Fibroblast of lung (primary cell): ENCODE measurements around the gene INSR. TPM values are rescaled to one million over a fixed set of nuclear protein-coding genes. Genes with fewer than 3 reads are reported as not detected.

ENCODE experiments used
- DNase-seq, 2 donors: peaks; one replicate each; pipeline versions ENCODE4 v3.0.0 to v3.0.0-alpha.2; 2010; ENCODE audit warnings: low read depth in 2 of 2
- H2AFZ ChIP-seq: 2 replicates; pipeline ENCODE4 v1.5.1; 2012; ENCODE audit warnings: low read length, control low read depth, inconsistent platforms
- H3K27ac ChIP-seq: 2 replicates; pipeline ENCODE4 v1.5.1; 2011; ENCODE audit warnings: low read length, control low read depth; ENCODE audit not compliant: insufficient read depth
- H3K27me3 ChIP-seq: 2 replicates; pipeline ENCODE4 v1.5.1; 2011; ENCODE audit warnings: mild to moderate bottlenecking, low read length; ENCODE audit not compliant: control insufficient read depth, insufficient read depth
- H3K36me3 ChIP-seq: 2 replicates; pipeline ENCODE4 v1.5.1; 2011; ENCODE audit warnings: low read length; ENCODE audit not compliant: control insufficient read depth, insufficient read depth
- H3K4me1 ChIP-seq: 2 replicates; pipeline ENCODE4 v1.5.1; 2011; ENCODE audit warnings: low read length; ENCODE audit not compliant: control insufficient read depth, insufficient read depth; ENCODE audit errors: extremely low read depth
- H3K4me2 ChIP-seq: 2 replicates; pipeline ENCODE4 v1.5.1; 2011; ENCODE audit warnings: low read length, control low read depth; ENCODE audit not compliant: insufficient read depth; ENCODE audit errors: extremely low read depth
- H3K4me3 ChIP-seq, 4 experiments: fragments of 200-600 bp in 1 of 4; sonication (generic) in 1 of 4; replicated peaks in 1 of 4; 2 replicates each; pipeline ENCODE4 v1.5.1; 2011 to 2016; ENCODE audit warnings: low read length in 4 of 4, low read depth in 3 of 4, mild to moderate bottlenecking in 3 of 4, control low read depth in 2 of 4, inconsistent platforms in 1 of 4, mixed read lengths in 1 of 4; ENCODE audit not compliant: insufficient read depth in 1 of 4; ENCODE audit errors: control extremely low read depth in 1 of 4
- H3K79me2 ChIP-seq: 2 replicates; pipeline ENCODE4 v1.5.1; 2012; ENCODE audit warnings: mild to moderate bottlenecking, low read length, inconsistent platforms; ENCODE audit not compliant: control insufficient read depth, insufficient read depth
- H3K9ac ChIP-seq: 2 replicates; pipeline ENCODE4 v1.5.1; 2011; ENCODE audit warnings: mild to moderate bottlenecking, low read length, control low read depth; ENCODE audit not compliant: insufficient read depth
- H3K9me3 ChIP-seq: 2 replicates; pipeline ENCODE4 v1.5.1; 2012; ENCODE audit warnings: low read depth, low read length; ENCODE audit not compliant: control insufficient read depth, insufficient read depth
- H4K20me1 ChIP-seq: 2 replicates; pipeline ENCODE4 v1.5.1; 2011; ENCODE audit warnings: low read length; ENCODE audit not compliant: control insufficient read depth, insufficient read depth; ENCODE audit errors: extremely low read depth
- EZH2 ChIP-seq: IDR thresholded peaks from 2 replicates; pipeline ENCODE4 v1.5.1; 2012; ENCODE audit warnings: low read length, control low read depth, mild to moderate bottlenecking; ENCODE audit errors: missing control alignments
- polyA plus RNA-seq, 2 donors: library from polyadenylated mRNA; depleted of rRNA in 1 of 2; stranded (reverse) in 1 of 2; unstranded in 1 of 2; fragments of >200 nt; gene quantifications; 2 replicates each; pipeline ENCODE4 v1.2.1, GENCODE V29; 2011 to 2012; ENCODE audit warnings: missing spikeins in 1 of 2
- total RNA-seq: library from RNA; depleted of rRNA; stranded (reverse); fragments of >200 nt; gene quantifications from 2 replicates; pipeline ENCODE4 v1.2.1, GENCODE V29; 2014
- TF ChIP-seq, protein P1 (sequence below), 2 donors: IDR thresholded peaks in 1 of 2; conservative IDR thresholded peaks in 1 of 2; 1 replicate in 1 of 2; 2 replicates in 1 of 2; pipeline ENCODE4 v1.5.1; 2011 to 2012; ENCODE audit warnings: low read length in 2 of 2, control low read depth in 1 of 2, inconsistent platforms in 1 of 2, low read depth in 1 of 2, mild to moderate bottlenecking in 1 of 2

The INSR gene
- total and polyA plus RNA-seq, 2 donors (not counting 1 experiment from before 2014, with no cell fraction given) = 3.7 to 23.9 TPM

GRCh38 chr19:7287722-7288121 lies 6.5 kb downstream of the INSR start:
- Histone ChIP-seq H3K27ac (no peak overlapping the region), H3K27me3 (no peaks in the 10 kb centered on the region), H3K4me2 (no peak overlapping the region), H3K9me3 (no peaks in the 10 kb centered on the region), H3K9ac (no peak overlapping the region), H3K4me1 (no peaks in the 10 kb centered on the region), H3K79me2 (no peaks in the 10 kb centered on the region), H3K4me3 (no peak overlapping the region), H3K36me3 (no peaks in the 10 kb centered on the region), H2AFZ (no peak overlapping the region), H4K20me1 (no peaks in the 10 kb centered on the region)
- no peak for TF ChIP-seq EZH2
- TF ChIP-seq, protein P1, sequence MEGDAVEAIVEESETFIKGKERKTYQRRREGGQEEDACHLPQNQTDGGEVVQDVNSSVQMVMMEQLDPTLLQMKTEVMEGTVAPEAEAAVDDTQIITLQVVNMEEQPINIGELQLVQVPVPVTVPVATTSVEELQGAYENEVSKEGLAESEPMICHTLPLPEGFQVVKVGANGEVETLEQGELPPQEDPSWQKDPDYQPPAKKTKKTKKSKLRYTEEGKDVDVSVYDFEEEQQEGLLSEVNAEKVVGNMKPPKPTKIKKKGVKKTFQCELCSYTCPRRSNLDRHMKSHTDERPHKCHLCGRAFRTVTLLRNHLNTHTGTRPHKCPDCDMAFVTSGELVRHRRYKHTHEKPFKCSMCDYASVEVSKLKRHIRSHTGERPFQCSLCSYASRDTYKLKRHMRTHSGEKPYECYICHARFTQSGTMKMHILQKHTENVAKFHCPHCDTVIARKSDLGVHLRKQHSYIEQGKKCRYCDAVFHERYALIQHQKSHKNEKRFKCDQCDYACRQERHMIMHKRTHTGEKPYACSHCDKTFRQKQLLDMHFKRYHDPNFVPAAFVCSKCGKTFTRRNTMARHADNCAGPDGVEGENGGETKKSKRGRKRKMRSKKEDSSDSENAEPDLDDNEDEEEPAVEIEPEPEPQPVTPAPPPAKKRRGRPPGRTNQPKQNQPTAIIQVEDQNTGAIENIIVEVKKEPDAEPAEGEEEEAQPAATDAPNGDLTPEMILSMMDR (conservative IDR thresholded peaks at IDR 0.05 in 1 of 2, IDR thresholded peaks at IDR 0.05 in 1 of 2; ENCODE audit: low read depth in 1 of 2, low read length in 2 of 2) = no peak
- DNase-seq = no peak

DNA sequence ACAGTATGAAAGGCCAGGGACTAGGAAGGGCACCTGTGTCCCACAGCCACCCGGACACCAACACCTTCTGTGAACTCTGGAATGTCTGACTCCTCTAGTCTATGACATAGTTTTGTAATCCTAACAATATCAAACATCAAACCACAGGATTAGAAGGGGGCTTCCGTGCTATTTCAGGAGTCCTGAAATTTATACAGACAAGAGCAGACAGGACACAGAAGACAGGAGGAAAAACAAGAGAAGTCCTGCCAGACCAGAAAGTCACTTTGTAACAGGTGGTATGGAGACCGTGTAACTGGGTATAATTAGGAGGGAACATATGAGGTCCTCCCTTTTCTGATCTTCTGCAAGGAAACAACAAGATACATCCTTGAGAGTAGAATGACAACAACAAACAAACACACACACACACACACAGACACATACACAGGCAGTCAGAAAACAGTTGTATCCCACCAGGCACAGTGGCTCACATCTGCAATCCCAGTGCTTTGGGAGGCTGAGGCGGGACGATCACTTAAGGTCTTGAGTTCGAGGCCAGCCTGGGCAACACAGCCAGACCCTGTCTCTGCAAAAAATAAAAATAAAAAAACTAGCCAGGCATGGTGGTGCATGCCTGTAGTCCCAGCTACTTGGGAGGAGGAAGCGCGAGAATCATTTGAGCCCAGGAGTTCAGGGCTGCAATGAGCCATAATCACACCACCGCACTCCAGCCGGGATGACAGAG lies 13.1 kb downstream of the INSR start:
- no peak overlapping the region for H2AFZ ChIP-seq
- no peaks in the 10 kb centered on the region for H3K9me3 ChIP-seq
- DNase-seq = no peak
- H3K79me2 ChIP-seq = no peaks in the 10 kb centered on the region
- H3K9ac ChIP-seq = no peak overlapping the region
- H4K20me1 ChIP-seq = no peaks in the 10 kb centered on the region
- H3K27me3 ChIP-seq = no peaks in the 10 kb centered on the region
- H3K27ac ChIP-seq = no peak overlapping the region
- no peaks in the 10 kb centered on the region for H3K4me1 ChIP-seq
- no peak overlapping the region for H3K4me2 ChIP-seq
- no peak overlapping the region for H3K4me3 ChIP-seq
- TF ChIP-seq EZH2 = no peak
- TF ChIP-seq, protein P1 (conservative IDR thresholded peaks at IDR 0.05 in 1 of 2, IDR thresholded peaks at IDR 0.05 in 1 of 2; ENCODE audit: low read depth in 1 of 2, low read length in 2 of 2) = no peak
- H3K36me3 ChIP-seq = no peaks in the 10 kb centered on the region

DNA sequence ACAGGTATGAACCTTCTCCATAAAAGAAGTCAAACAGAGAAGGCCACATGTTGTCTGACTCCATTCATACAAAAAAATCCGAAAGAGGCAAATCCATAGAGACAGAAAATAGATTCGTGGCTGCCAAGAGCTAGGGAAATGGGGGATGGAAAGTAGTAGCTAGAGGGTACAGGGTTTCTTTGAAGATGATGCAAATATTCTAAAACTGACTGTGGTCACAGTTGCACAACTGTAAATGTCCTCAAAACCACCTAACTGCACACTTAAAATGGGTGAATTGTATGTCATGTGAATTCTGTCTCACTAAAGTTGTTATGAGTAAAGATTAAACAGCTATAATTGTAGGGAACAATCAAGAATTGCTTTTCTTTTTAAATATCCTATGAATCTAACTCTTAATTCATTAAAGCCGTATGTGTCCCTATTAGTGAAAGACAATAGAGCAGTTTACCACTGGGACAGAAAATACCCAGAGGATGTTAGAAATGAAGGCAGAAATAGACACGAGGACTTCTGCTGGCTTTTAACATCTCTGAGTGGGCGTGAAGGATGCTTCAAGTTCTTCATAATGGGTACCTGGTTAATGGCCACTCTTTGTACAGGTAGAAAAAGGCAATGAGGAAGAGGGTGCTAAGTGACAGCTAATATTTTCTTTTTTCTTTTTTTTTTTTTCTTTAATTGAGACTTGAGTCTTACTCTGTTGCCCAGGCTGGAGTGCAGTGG lies 21.2 kb downstream of the INSR start:
- Histone ChIP-seq H3K9me3 (no peaks in the 10 kb centered on the region), H2AFZ (no peak overlapping the region), H3K27ac (no peak overlapping the region), H3K4me1 (no peaks in the 10 kb centered on the region), H3K4me2 (no peak overlapping the region), H3K9ac (no peak overlapping the region), H3K36me3 (no peaks in the 10 kb centered on the region), H4K20me1 (no peaks in the 10 kb centered on the region), H3K27me3 (no peaks in the 10 kb centered on the region), H3K79me2 (no peaks in the 10 kb centered on the region), H3K4me3 (no peak overlapping the region)
- TF ChIP-seq EZH2 = no peak
- DNase-seq = no peak
